NCI-H2107 (cell line): ENCODE measurements around the gene PPT2.
"Not testable (repeated sequence)": the region's sequence is repeated elsewhere in the genome, so short reads cannot be mapped to it uniquely, and the experiment has no call there.

Source experiments
- DNase-seq: peaks from one replicate; lab custom pipeline; 2025; lab: John Stamatoyannopoulos, UW

The PPT2 gene

GRCh38 chr6:32210191-32210601, 56.3 kb downstream of the PPT2 start:
- no peak for DNase-seq

DNA sequence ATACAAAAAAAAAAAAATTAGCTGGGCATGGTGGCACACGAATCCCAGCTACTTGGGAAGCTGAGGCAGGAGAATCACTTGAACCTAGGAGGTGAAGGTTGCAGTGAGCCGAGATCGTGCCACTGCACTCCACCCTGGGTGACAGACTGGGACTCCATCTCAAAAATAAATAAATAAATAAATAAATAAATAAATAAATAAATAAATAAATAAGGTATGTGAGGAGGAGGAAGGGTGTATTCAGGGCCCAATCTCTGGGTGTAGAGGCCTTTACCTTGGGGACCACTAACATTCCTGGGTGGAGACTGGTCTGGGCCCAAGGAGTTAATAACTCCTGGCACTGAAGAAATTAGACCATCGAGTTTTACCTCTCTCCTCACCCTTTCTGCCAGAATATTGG, 57.5 kb downstream of the PPT2 start:
- not testable (repeated sequence) for DNase-seq

DNA sequence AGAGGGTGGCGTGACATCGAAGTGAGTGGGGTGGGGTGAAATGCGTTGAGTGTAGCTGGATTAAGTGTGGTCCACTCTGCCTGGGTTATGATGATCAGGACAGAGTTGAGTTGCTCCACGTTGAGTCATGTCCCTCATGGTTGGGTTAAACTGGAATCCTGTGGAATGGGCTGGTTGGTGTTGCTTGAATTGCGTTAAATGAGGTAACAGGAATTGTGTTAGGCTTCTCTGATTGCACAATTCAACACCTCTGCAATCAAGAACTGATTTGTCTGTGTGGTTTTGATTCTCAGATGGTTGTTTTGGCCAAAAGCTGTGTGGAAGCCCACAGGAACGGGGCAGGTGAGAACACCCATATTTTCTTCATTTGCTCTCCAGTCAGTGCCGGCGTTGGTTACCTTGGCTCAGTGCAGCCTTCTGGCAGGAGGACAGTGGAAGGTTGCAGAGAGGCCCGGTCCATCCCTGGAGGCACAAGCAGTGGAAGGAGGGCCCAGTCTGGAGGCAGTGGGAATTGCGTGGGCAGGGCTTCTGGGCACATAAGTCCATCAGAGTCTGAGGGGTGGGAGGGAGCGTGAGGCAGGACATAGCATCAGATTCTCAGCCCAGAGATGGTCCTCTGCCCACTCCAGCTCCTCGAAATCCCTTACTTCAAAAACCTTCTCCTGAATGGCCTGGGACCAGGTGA, 58.3 kb downstream of the PPT2 start:
- DNase-seq: no peak
